ENCODE results near the gene CSNK2B.

GRCh38 chr6:31641370-31641769 is 24.5 kb upstream of the CSNK2B start:
- TF ChIP-seq CTCF (conservative IDR thresholded peaks at IDR 0.05 in 1 of 2, IDR thresholded peaks at IDR 0.05 in 1 of 2; ENCODE audit: extremely low read depth in 1 of 2, insufficient read depth in 1 of 2, low read depth in 1 of 2, low read length in 2 of 2) = no peak
- no peak for TF ChIP-seq EZH2 (IDR thresholded peaks at IDR 0.05; ENCODE audit: borderline replicate concordance, low read length)
